GM12801 (cell line): ENCODE measurements around the gene LRRFIP2.

Experiments used
- CTCF ChIP-seq: IDR thresholded peaks from one replicate; pipeline ENCODE4 v1.5.1; 2011; ENCODE audit warnings: control low read depth; ENCODE audit not compliant: insufficient read length; ENCODE audit errors: extremely low read depth

LRRFIP2 gene

GRCh38 chr3:37029111-37029510, 145.3 kb downstream of the LRRFIP2 start:
- TF ChIP-seq CTCF, result no peak

GRCh38 chr3:37028329-37028728, 146.1 kb downstream of the LRRFIP2 start:
- TF ChIP-seq CTCF, result no peak

- TF ChIP-seq CTCF, result no peak
Measured at GRCh38 chr3:37026851-37027250, 147.5 kb downstream of the LRRFIP2 start.

GRCh38 chr3:37025561-37026335, 148.6 kb downstream of the LRRFIP2 start:
- TF ChIP-seq CTCF, result no peak

GRCh38 chr3:37024820-37025405, 149.5 kb downstream of the LRRFIP2 start:
- no peak for TF ChIP-seq CTCF

- no peak for TF ChIP-seq CTCF
Measured at GRCh38 chr3:37024092-37024491, 150.3 kb downstream of the LRRFIP2 start.

- TF ChIP-seq CTCF, result no peak
Measured at GRCh38 chr3:37017683-37018082, 156.7 kb downstream of the LRRFIP2 start.
